GM21619 (cell line): ENCODE measurements around the gene SLC25A20.
"Not testable (repeated sequence)": the region's sequence is repeated elsewhere in the genome, so short reads cannot be mapped to it uniquely, and the experiment has no call there.

Experiments
- ATAC-seq: cut with Tn5 transposase; IDR thresholded peaks from one replicate; pipeline ENCODE4 v1.9.1; 2021; ENCODE audit not compliant: unreplicated experiment

SLC25A20 gene

DNA sequence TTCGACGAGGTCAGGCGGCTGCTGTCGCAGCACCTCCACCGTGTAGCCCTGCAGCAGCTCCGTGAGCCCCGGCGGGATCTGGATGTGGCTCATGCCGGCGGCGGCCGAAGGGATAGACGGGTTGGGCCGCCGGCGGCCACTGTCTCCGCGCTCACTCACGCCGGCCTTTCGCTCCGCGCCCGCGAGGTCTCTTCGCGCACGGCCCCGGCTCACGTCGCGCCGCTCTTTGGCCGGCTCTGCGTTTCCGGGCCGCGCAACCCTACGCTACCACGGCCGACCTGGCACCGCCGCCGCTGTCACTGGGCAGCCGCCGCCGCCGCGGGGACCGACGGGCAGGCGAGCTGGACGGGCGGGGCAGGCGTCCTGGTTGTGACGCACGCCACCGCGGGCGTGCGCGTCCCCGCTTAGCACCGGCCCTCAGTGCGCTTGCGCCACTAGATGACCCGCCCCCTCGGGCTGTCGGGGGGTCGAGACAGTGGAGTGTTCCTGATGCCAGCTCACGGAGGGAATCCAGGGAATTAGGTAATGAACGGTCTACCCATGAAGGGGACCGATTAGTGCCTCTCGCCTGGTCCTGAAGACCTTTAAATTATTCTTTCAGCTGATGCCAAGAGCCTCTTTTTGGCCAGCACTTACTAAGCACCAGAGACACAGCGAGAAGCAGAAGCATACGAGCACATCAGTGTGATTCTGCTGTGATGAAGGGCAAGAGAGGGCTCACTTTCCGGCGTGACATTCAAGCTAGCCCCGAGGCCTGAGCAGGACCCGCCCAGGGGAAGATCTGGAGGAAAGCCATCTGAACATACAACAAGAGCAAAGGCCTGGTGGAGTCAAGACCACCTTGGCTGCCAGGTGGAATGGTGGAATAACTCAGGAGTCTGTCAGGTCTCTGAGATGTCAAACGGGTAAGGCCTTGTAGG, 50.9 kb downstream of the SLC25A20 start, which contains the start of gene PRKAR2A:
PRKAR2A (minus strand) TSS at position 371 of the 920 bp plus-strand sequence; CDS start at position 93, 278 bp downstream.
- ATAC-seq, result peak; percentile 71

DNA sequence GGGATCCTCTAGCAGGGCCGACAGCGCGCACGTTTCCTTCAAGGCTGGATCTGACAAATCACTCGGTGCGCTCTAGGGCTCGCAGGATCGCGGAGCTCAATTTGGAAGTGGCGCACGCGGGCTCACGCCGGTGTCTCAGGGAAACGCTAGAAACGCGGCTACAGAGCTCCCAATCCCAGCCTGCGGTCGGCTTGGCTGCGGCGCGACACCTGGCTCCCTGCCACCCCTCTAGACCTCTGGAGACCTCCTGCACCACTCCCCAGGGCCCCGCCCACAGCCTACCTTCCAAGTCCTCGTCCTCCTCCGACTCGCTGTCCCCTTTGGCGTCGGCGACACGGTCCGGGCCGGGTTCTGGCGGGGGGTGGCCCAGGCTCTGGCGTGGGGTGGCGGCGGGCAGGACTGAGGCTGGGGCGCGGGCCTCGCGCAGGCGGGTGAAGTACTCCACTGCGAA, 51.6 kb downstream of the SLC25A20 start:
- ATAC-seq, result peak; percentile 37

DNA sequence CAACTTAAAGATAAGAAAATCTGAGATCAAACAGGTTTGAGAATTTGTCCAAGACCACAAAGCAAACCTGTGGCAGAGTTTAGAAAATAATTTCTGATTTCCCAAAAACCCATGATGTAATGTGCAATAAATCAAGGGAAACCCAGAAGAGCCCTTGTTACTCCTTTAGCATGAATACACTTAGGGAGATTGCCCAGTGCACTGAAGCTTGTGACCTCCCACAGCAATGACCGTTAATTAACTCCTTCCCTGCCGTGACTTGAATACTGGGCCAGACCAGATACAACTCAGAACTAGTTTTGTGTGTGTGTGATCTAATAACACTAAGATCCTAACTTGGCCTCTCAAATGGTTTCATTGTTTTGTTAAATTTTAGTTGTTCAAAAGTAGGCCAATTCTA, 53.5 kb downstream of the SLC25A20 start:
- no peak for ATAC-seq

DNA sequence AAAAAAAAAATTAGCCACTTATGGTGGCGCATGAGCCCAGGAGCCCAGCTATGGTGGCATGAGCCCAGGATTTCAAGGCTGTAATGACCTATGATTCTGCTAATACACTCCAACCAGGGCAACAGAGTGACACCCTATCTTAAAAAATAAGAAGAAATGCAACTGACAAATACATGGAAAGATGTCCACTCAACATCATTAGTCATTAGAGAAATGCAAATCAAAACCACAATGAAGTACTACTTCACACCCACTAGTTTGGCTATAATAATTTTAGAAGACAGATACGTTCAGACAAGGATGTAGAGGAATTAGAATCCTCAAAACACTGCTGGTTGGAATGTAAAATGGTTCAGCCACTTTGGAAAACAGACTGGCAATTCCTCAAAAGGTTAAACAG, 61.5 kb downstream of the SLC25A20 start:
- no peak for ATAC-seq

DNA sequence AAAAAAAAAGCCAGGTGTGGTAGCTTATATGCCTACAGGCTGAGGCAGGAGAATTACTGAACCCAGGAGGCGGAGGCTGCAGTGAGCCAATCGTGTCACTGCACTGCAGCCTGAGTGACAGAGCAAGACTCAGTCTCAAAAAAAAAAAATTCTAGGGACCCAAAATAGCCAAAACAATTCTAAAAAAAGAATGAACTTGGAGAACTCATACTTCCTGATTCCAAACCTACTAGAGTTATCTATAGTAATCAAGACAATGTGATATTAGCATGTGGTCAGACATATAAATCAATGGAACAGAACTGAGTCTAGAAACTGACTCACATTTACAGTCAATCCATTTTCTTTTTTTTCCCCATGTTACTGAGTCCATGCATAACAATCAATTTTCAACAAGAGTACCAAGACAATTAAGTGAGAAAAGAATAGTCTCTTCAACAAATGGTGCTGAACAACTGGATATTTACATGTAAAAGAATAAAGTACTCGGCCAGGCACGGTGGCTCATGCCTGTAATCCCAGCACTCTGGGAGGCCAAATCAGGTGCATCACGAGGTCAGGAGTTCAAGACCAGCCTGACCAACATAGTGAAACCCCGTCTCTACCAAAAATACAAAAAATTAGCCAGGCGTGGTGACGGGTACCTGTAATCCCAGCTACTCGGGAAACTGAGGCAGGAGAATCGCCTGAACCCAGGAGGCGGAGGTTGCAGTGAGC, 62.9 kb downstream of the SLC25A20 start:
- ATAC-seq, result no peak

DNA sequence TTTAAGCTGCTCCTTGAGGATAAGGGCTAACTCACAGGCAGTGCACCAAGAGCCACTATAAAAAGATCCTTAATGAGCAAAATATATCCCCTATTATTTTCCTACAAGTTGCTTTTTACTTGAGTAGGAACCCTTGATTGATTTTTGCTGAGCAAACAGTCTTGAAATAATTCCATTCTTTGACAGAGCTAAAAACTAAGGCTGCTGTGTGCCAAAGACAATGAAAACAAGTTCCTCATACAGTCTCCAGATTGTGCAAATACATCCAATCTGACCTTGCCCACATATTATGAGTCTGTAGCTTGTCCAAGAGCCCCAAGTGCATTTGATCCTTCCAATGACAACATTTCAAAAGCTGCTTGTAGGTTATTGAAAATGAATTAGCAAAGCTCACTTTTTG, 66.0 kb downstream of the SLC25A20 start:
- ATAC-seq, result no peak

DNA sequence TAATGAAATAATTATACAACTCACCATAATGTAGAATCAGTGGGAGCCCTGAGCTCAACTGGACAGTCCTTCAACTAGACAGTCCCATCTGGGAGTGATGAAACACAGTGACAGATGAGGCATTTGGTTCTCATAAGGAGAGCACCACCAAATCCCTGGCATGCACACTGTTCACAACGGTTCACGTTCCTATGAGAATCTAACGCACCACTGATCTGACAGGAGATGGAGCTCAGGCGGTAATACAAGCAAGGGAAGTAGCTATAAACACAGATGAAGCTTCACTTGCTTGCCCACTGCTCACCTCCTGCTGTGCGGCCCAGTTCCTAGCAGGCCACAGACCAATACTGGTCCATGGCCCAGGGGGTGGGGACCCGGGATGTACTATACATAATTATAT, 68.0 kb downstream of the SLC25A20 start:
- no peak for ATAC-seq

DNA sequence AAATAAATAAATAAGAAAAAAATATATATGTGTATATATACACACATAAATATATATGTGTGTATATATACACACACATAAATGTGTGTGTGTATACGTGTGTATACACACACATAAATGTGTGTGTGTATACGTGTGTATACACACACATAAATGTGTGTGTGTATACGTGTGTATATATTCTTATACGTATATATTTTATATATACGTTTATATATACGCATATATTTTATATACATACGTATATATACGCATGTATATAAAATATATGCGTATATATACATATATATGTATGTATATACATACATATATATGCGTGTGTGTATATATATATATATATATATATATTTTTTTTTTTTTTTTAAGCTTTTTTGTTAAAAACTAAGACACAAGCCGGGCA, 69.2 kb downstream of the SLC25A20 start:
- not testable (repeated sequence) for ATAC-seq

DNA sequence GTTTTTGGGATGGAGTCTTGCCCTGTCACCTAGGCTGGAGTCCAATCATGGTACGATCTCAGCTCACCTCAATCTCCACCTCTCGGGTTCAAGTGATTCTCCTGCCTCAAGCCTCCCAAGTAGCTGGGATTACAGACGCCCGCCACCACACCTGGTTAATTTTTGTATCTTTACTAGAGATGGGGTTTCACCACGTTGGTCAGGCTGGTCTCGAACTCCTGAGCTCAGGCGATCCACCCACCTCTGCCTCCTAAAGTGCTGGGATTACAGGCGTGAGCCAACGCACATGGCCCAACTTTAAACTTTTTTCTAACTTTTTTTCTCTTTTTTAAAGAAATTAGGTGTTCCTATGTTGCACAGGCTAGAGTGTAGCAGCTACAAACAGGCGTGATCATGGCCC, 70.8 kb downstream of the SLC25A20 start:
- not testable (repeated sequence) for ATAC-seq

DNA sequence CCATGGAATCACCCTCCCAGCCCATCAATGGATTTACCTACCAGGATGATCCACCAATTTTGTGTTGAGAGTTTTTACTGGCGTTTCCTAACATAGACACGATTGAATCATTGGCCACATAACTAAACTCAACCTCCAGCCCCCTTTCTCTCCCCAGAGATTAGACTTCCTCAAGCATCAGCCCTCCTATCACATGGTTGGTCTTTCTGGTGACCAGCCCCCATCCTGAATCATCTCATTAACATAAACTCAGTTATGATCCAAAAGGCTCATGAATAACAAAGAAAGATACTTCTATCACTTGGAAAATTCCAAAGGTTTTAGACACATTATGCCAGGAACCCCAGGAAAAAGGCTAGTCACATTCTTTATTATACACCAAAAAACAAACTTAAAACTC, 72.2 kb downstream of the SLC25A20 start:
- ATAC-seq, result no peak

DNA sequence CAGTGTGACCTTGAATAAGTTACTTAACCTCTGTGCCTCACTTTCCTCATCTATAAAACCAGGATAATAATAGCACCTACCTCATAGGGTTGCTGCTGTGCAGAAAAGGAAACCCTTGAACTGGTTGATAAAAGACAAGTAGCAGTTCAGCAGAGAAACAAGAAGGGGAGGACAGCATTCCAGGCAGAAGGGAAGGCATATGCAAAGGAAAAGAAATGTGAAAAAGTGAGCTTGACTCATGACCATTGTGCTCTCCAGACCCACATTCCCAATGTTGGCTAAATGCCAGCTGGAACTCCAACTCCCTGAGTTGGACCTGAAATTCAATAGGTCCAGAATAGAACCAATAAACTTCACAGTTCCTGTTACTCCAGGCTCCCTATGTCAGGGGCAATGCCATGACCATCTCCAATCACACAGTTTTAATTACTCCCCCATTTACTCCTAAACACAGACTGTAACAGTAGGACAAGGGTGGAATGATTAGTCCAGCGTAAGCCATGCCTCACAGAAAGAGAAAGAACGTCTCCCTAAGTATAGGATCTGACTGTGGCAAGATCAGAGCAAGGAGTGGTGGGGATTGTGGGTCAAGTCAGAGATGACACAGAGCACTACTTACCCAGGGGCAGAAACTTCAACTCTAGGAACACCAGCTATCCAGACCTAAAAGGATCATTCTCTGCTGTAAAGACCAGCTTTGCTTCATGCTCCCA, 77.9 kb downstream of the SLC25A20 start:
- ATAC-seq, result no peak

DNA sequence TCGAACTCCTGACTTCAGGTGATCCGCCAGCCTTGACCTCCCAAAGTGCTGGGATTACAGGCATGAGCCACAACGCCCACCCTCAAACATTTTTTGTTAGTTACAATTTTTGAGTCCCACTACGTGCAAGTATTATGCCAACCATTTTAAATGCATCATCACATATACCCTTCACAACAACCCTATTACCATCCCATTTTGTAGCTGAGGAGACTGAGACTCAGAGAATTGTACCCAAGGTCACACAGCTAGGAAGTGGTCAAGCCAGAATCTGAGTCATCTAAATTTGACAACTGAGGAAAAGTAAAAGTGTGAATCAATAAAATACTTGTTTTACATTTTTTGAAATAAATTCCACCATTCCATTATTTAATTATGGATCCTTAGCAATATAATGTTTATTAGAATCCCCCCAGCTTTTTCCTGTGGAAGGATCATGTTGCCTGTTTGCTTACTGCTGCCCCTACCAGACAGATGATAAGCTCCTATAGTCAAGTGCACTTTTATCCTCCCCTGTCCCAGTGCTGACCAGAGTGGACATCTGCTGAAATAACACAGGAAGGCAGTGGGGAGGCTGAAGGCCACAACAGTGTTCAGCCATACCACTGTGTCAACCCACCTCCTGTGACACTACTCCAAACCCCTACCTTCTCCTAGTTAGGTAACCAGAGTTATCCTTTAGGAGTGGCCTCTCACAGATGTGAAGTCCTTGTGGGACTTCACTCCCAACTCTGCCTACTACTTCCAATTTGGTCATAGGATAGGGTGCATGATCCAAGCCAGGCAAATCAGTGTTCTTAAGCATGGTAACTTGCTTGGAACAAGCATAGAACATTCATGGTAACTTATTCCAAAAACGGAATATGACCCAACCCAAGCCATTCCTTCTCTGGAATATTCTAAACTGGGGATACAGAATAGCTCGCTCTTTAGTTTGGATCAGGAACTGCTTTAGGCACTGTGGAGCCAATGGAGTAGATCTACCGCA, 79.2 kb downstream of the SLC25A20 start:
- no peak for ATAC-seq

DNA sequence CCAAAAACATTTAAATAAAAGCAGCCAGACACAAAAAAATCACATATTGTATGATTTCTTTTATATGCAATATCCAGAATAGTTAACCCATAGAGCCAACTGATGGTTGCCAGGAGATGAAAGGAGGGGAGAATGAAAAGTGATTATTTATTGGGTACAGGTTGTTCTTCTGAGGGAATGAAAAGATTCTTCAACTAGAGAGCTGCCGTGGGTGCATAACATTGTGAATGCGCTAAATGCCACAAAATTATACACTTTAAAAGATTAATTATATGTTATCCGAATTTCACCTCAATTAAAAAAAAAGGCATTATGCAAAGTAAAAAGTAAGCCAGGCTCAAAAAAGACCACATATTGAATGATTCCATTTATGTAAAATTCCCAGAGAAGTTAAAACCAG, 87.2 kb downstream of the SLC25A20 start:
- ATAC-seq, result no peak
